ENCODE measurements around the gene KCND2.

The KCND2 gene

GRCh38 chr7:120412139-120413050 is 139.4 kb downstream of the KCND2 start:
- no peak for DNase-seq

DNA sequence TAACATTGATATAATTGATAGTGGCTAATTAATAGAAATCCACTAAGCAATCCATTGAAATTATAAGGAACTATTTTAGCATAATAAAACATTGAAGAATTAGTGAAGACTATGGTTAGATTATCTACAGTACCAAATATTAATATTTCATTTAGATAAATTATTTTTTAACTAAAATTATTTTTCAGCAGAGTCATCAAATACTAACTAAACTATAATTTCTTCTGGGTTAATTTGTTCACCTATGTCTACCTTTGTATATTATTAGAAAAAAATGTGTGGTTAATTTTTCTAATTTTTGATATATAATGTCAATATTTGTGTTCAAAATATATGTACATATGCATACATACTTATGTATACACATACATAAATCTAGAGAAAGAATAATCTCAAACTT is 140.2 kb downstream of the KCND2 start:
- DNase-seq, result no peak

DNA sequence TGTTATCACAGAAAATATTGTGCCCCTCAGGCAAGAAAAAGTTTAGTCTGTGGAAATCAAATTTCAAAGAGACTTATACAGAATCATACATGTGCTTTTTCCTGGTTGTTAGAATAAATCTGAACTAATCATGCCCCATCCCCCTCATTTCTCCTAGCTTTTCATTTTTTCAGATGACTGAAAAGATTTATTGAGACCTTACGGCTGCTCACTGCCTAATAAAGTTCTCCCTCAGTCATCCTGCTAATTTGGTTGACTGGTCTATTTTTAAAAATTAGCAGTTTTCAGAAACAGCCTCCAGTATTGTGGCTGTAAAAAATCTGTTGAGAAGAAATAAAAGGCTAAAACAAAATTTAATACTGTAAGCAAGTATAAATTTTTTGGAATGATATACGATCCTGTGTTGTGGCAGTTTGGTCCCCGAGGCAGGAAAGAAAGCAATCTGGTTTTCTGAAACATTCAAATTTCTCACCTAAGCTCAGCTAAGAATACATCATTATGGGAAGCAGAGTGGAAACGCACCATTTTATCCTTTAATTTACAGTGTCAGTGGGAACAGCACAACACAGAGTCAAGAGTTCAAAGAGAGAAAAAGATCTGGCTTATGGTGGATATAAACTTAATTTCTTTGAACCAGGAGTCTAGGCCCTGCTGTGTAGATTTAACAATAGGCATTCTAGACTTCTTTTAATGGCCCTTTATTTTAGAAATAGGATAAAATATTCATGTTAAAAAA is 144.4 kb downstream of the KCND2 start:
- DNase-seq, result no peak

- DNase-seq, result no peak
These were observed 148.2 kb downstream of the KCND2 start for GRCh38 chr7:120421151-120421651.

- no peak for DNase-seq
These were observed 158.0 kb downstream of the KCND2 start for GRCh38 chr7:120431016-120431415.

DNA sequence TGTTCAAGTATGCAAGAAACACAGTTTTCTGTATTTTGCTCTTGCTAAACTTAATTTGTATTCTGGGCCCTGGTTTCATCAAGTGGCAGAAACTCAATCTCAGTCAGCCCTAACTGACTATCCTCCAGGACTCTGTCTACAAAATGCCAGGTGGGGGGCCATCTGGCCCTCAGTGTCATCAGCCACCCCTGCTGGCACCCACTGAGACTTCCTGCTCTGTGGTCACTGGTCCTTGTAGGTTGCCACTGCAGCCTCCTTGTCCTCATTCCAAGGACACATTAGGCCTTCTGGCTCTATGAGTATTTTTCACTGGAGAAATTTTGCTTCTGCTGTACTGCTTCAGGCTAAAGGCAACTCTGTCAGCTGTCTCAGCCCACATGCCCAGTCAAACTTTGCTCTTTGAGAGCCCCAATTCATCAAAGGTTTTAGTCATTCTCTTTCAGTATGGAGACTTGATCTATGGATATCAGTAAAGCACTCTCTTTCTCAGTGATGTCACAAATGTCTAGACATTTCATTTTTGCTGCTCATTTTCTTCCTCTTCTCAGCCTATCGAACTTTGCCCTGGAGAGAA is 163.6 kb downstream of the KCND2 start:
- DNase-seq, result no peak

GRCh38 chr7:120441850-120442249 is 168.9 kb downstream of the KCND2 start:
- no peak for DNase-seq

DNA sequence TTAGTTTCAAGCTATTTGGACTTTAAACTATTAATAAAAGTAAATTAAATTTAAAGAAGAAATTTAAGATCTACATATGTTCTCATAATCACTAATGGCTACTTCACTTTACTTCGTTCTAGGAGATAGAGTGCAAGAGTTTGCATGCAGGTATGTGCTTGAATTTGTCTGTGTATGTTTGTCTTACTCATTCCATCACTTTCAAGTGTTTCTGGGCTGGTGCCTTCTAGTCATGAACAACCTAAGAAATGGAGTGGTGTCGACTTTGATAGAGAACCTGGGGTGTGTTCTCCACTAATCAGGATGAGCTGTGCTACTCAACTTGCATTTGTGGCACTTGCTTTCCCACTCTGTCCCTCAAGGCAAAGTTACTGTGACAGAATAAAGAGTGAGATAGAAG is 169.9 kb downstream of the KCND2 start:
- no peak for DNase-seq

GRCh38 chr7:120444650-120445049 is 171.7 kb downstream of the KCND2 start:
- no peak for DNase-seq

GRCh38 chr7:120445276-120445675 is 172.3 kb downstream of the KCND2 start:
- no peak for DNase-seq

DNA sequence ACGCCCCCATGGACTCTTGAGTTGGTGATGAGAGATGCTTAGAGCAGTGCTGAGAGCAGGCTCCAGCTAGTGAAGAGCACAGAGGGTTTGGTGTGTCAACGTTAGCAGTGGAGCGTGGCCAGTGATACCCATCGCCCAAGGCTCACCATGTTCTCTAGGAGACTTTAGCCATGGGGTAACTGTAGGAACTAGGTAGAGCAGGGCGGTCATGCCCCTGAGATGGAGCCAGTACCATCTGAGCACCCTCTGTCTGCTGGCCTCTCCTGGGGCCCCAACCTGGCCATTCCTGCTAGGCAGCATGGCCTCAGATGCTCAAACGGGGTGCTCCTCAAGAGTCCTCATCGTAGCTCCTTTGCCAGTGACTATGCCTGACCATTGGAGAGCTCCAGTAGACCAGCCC is 179.7 kb downstream of the KCND2 start:
- no peak for DNase-seq

DNA sequence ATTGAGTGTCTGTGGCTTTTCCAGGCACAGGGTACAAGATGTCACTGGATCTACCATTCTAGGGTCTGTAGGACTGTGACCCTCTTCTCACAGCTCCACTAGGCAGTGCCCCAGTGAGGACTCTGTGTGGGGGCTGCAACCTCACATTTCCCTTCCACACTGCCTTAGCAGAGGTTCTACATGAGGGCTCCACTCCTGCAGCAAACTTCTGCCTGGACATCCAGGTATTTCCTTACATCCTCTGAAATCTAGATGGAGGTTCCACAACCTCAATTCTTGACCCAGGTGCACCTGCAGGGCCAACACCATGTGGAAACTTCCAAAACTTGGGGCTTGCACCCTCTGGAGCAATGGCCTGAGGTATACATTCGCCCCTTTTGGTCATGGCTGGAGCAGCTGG is 183.7 kb downstream of the KCND2 start:
- no peak for DNase-seq

DNA sequence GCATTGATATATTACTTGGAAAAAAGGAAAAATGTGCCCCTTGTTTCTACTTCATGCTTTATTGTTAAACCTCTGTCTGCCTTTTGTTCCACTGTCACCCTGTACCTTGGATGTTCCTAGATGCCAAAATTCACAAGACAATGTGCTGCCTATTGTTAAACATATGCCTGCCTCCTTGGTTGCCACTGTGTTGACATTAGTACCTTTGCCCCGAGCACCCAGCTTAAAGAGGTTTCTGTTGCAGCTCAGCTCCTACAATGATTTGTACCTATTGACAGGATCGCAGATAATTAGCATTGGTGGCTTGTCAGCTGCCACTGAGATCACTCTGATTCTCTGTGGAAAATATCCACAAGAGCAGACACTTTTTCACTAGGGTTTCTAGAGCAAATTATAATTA is 188.0 kb downstream of the KCND2 start:
- DNase-seq, result no peak

DNA sequence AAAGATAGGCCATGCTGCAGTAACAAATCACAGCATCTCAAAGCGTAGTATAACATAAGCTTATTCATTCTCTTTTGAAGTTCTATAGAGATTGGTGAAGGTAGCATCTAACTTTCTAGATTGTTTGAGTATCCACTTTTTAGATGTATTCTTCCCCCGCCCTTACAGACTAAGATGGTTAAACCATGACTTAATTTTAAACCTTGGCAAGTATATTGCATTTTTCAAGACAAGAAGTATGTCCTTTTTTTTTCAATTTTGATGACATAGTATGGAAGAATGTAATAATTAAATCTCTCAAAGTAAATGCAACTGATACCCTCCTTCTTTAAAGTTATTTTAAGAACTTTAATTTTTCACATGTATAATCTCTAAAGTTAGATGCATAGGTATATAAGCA is 190.0 kb downstream of the KCND2 start:
- no peak for DNase-seq

GRCh38 chr7:120464104-120464503 is 191.1 kb downstream of the KCND2 start:
- DNase-seq, result no peak

GRCh38 chr7:120467676-120468075 is 194.7 kb downstream of the KCND2 start:
- DNase-seq, result no peak

DNA sequence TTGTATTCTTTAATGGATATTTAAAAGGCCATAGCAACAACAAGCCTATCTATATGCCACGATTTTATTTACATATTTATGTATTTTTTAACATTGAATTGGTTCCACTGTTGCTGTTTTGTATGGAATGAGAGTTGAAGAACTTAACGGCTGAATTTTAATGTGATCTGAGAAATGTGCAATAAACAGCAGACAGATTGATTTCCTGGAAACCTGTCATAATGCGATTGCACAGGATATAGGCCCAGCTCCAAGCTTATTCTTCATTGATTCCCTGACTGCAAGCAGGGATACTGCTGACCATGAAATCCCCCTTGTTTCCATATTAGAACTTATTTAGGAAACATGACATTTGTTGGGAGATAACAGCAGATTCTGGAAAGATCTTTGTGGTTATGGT is 195.6 kb downstream of the KCND2 start:
- no peak for DNase-seq

GRCh38 chr7:120472892-120473291 is 199.9 kb downstream of the KCND2 start:
- DNase-seq, result no peak

GRCh38 chr7:120473352-120473751 is 200.4 kb downstream of the KCND2 start:
- no peak for DNase-seq

- no peak for DNase-seq
These were observed 203.0 kb downstream of the KCND2 start for GRCh38 chr7:120475994-120476393.

DNA sequence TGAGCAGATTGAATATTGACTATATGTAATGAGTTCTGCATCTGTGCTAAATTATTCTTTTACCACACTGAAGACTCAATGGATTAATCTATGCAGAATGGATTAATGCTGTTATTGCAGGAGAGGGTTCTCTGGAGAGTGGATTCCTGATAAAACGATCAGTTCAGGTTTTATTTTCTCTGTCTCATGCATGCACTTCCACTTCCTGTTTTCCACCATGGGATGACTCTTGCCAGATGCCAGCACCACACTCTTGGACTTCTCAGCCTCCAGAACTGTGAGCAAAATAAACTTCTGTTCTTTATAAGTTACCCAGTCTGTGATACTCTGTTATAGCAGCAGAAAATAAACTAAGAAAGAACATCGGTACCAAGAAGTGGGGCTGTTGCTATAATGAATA is 207.5 kb downstream of the KCND2 start:
- no peak for DNase-seq

- no peak for DNase-seq
These were observed 208.0 kb downstream of the KCND2 start for GRCh38 chr7:120480930-120481329.

- DNase-seq, result no peak
These were observed 213.2 kb downstream of the KCND2 start for GRCh38 chr7:120486164-120486563.

DNA sequence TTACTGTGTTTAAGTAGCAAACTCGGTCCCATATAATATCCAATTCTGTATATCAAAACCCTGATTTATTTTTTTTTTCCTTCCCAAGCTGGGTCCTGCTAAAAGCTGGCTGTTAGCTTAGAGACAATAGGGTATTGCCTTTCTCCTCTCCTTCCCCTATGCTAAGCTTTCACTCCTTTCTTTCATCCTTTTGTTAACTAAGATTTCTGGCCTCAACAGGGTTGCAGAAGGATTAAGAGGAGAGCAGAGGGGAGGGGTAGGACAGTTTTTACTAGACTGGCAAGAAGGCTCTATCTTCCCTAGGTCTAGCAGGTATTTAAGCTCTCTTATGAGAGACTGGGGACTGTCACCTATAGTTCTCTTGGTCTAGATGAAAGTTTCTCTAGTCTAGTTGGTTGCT is 229.2 kb downstream of the KCND2 start:
- no peak for DNase-seq
